CD4-positive, CD25-positive, alpha-beta regulatory T cell (primary cell): ENCODE results near the gene GUCA1C. TPM values are rescaled to one million over a fixed set of nuclear protein-coding genes. Genes with fewer than 3 reads are reported as not detected.

Experiments
- ATAC-seq, 2 donors: fragments of 150-1000 bp; cut with Tn5 transposase; one replicate each; pipeline ENCODE4 v1.10.0; 2021; ENCODE audit warnings: low read depth in 2 of 2, moderate number of reproducible peaks in 2 of 2, moderate library complexity in 1 of 2
- DNase-seq, 3 donors: peaks; one replicate each; pipeline versions ENCODE4 v3.0.0 to v3.0.0-alpha.2; 2012 to 2022; ENCODE audit warnings: mixed read lengths in 1 of 3
- H3K27ac ChIP-seq: one replicate; pipeline ENCODE4 v1.7.0; 2013; ENCODE audit warnings: mild to moderate bottlenecking, low read length; ENCODE audit not compliant: insufficient read depth, poor library complexity, severe bottlenecking
- H3K27me3 ChIP-seq: one replicate; pipeline ENCODE4 v1.7.0; 2013; ENCODE audit warnings: low read length; ENCODE audit not compliant: control insufficient read depth, insufficient read depth
- H3K36me3 ChIP-seq: one replicate; pipeline ENCODE4 v1.7.0; 2013; ENCODE audit warnings: mild to moderate bottlenecking, low read length, moderate library complexity; ENCODE audit not compliant: control insufficient read depth, insufficient read depth
- H3K4me1 ChIP-seq: 2 replicates; pipeline ENCODE4 v1.7.0; 2013; ENCODE audit warnings: mild to moderate bottlenecking, low read length; ENCODE audit not compliant: insufficient read depth, control insufficient read depth, poor library complexity, severe bottlenecking
- H3K4me3 ChIP-seq: one replicate; pipeline ENCODE4 v1.7.0; 2013; ENCODE audit warnings: low read depth, mild to moderate bottlenecking, low read length, moderate library complexity
- H3K9me3 ChIP-seq, 2 experiments: 1 replicate in 1 of 2; 2 replicates in 1 of 2; pipeline ENCODE4 v1.7.0; 2013; ENCODE audit warnings: low read length in 2 of 2, mild to moderate bottlenecking in 1 of 2, moderate library complexity in 1 of 2; ENCODE audit not compliant: control insufficient read depth in 2 of 2
- H3K27ac Mint-ChIP-seq, 3 donors: one replicate each; pipeline ENCODE4 v1.8.0; 2020 to 2022; ENCODE audit warnings: mild to moderate bottlenecking in 3 of 3, mixed read lengths in 3 of 3, moderate library complexity in 2 of 3
- H3K27me3 Mint-ChIP-seq: one replicate; pipeline ENCODE4 v1.8.0; 2022; ENCODE audit warnings: mild to moderate bottlenecking, mixed read lengths
- H3K36me3 Mint-ChIP-seq: one replicate; pipeline ENCODE4 v1.8.0; 2020; ENCODE audit warnings: mixed read lengths
- H3K4me1 Mint-ChIP-seq, 4 donors: one replicate each; pipeline ENCODE4 v1.8.0; 2020 to 2022; ENCODE audit warnings: mixed read lengths in 4 of 4, mild to moderate bottlenecking in 1 of 4
- H3K4me3 Mint-ChIP-seq, 4 donors: one replicate each; pipeline ENCODE4 v1.8.0; 2020 to 2022; ENCODE audit warnings: mild to moderate bottlenecking in 4 of 4, mixed read lengths in 4 of 4, moderate library complexity in 3 of 4
- H3K9me3 Mint-ChIP-seq, 7 donors: one replicate each; pipeline ENCODE4 v1.8.0; 2020 to 2022; ENCODE audit warnings: mixed read lengths in 7 of 7, mild to moderate bottlenecking in 3 of 7, moderate library complexity in 2 of 7
- polyA plus RNA-seq, 4 donors: library from polyadenylated mRNA; unstranded; fragments of 300-500 nt; fragmentation: Illumina TruSeq; gene quantifications; one replicate each; pipeline ENCODE4 v1.2.3, GENCODE V29; 2021
- total RNA-seq: library from RNA; stranded (reverse); gene quantifications from one replicate; pipeline ENCODE4 v1.2.3, GENCODE V29; 2022

Gene GUCA1C
- total and polyA plus RNA-seq, 5 donors from 2014 or later: not detected

GRCh38 chr3:108899530-108899929, 54.1 kb downstream of the GUCA1C start:
- H3K27me3 ChIP-seq: no peaks in the 10 kb centered on the region
- H3K9me3 ChIP-seq: no peaks in the 10 kb centered on the region
- H3K36me3 ChIP-seq: no peaks in the 10 kb centered on the region
- ATAC-seq: no peak
- DNase-seq: no peak
- Mint-ChIP-seq H3K4me1 (peaks cover 9 to 11% (median 10%) of the 10 kb centered on the region in 4 donors), H3K9me3 (peaks cover 0 to 4% (median 0%) of the 10 kb centered on the region in 7 donors), H3K27me3 (no peaks in the 10 kb centered on the region), H3K36me3 (no peaks in the 10 kb centered on the region), H3K27ac (no peak overlapping the region), H3K4me3 (no peak overlapping the region)
- no peak overlapping the region for H3K27ac ChIP-seq
- H3K4me1 ChIP-seq: peaks cover 4% of the 10 kb centered on the region
- H3K4me3 ChIP-seq: no peak overlapping the region

- Mint-ChIP-seq H3K9me3 (peaks cover 0 to 4% (median 0%) of the 10 kb centered on the region in 7 donors), H3K27me3 (no peaks in the 10 kb centered on the region), H3K4me3 (no peak overlapping the region), H3K27ac (peak overlapping the region in 1 of 3 donors; percentile 37), H3K36me3 (no peaks in the 10 kb centered on the region), H3K4me1 (peaks cover 9 to 11% (median 10%) of the 10 kb centered on the region in 4 donors)
- ATAC-seq (no peak), DNase-seq (peak in 1 of 3 donors; percentile 52)
- Histone ChIP-seq H3K27ac (no peak overlapping the region), H3K27me3 (no peaks in the 10 kb centered on the region), H3K4me3 (no peak overlapping the region), H3K4me1 (peaks cover 4% of the 10 kb centered on the region), H3K9me3 (no peaks in the 10 kb centered on the region), H3K36me3 (no peaks in the 10 kb centered on the region)
Observed at GRCh38 chr3:108897883-108898282, 55.8 kb downstream of the GUCA1C start.

GRCh38 chr3:108894981-108895380, 58.7 kb downstream of the GUCA1C start:
- DNase-seq: no peak
- no peaks in the 10 kb centered on the region for H3K9me3 ChIP-seq
- H3K27ac Mint-ChIP-seq: no peak overlapping the region
- ATAC-seq: no peak
- no peaks in the 10 kb centered on the region for H3K36me3 Mint-ChIP-seq
- no peaks in the 10 kb centered on the region for H3K36me3 ChIP-seq
- H3K27ac ChIP-seq: no peak overlapping the region
- peaks cover 0 to 4% (median 0%) of the 10 kb centered on the region in 7 donors for H3K9me3 Mint-ChIP-seq
- no peak overlapping the region for H3K4me3 Mint-ChIP-seq
- H3K4me1 ChIP-seq: peaks cover 4% of the 10 kb centered on the region
- H3K27me3 ChIP-seq: no peaks in the 10 kb centered on the region
- H3K4me1 Mint-ChIP-seq: peaks cover 4 to 9% (median 6%) of the 10 kb centered on the region in 4 donors
- H3K27me3 Mint-ChIP-seq: no peaks in the 10 kb centered on the region
- no peak overlapping the region for H3K4me3 ChIP-seq

- Mint-ChIP-seq H3K27ac (no peak overlapping the region), H3K4me1 (no peaks in the 10 kb centered on the region), H3K9me3 (peaks cover 0 to under 1% (median 0%) of the 10 kb centered on the region in 7 donors), H3K27me3 (no peaks in the 10 kb centered on the region), H3K36me3 (no peaks in the 10 kb centered on the region), H3K4me3 (no peak overlapping the region)
- ATAC-seq (no peak), DNase-seq (no peak)
- Histone ChIP-seq H3K4me3 (no peak overlapping the region), H3K9me3 (no peaks in the 10 kb centered on the region), H3K27ac (no peak overlapping the region), H3K36me3 (no peaks in the 10 kb centered on the region), H3K27me3 (no peaks in the 10 kb centered on the region), H3K4me1 (no peaks in the 10 kb centered on the region)
Observed at GRCh38 chr3:108891833-108892232, 61.8 kb downstream of the GUCA1C start.

- Histone ChIP-seq H3K27me3 (no peaks in the 10 kb centered on the region), H3K4me3 (no peak overlapping the region), H3K9me3 (no peaks in the 10 kb centered on the region), H3K36me3 (no peaks in the 10 kb centered on the region), H3K4me1 (no peaks in the 10 kb centered on the region), H3K27ac (no peak overlapping the region)
- Mint-ChIP-seq H3K36me3 (no peaks in the 10 kb centered on the region), H3K4me1 (peaks cover 0 to 11% (median 4%) of the 10 kb centered on the region in 4 donors), H3K9me3 (no peaks in the 10 kb centered on the region), H3K27ac (no peak overlapping the region), H3K4me3 (no peak overlapping the region), H3K27me3 (no peaks in the 10 kb centered on the region)
- no peak for DNase-seq
- no peak for ATAC-seq
Observed at GRCh38 chr3:108887777-108888176, 65.9 kb downstream of the GUCA1C start.

GRCh38 chr3:108887121-108887520, 66.6 kb downstream of the GUCA1C start:
- Mint-ChIP-seq H3K27ac (no peak overlapping the region), H3K4me1 (peaks cover 0 to 12% (median 4%) of the 10 kb centered on the region in 4 donors), H3K9me3 (no peaks in the 10 kb centered on the region), H3K36me3 (no peaks in the 10 kb centered on the region), H3K4me3 (no peak overlapping the region), H3K27me3 (no peaks in the 10 kb centered on the region)
- Histone ChIP-seq H3K4me1 (no peaks in the 10 kb centered on the region), H3K27ac (no peak overlapping the region), H3K27me3 (no peaks in the 10 kb centered on the region), H3K9me3 (no peaks in the 10 kb centered on the region), H3K36me3 (no peaks in the 10 kb centered on the region), H3K4me3 (no peak overlapping the region)
- no peak for DNase-seq
- no peak for ATAC-seq

- H3K4me1 Mint-ChIP-seq: peaks cover 0 to 12% (median 5%) of the 10 kb centered on the region in 4 donors
- no peaks in the 10 kb centered on the region for H3K9me3 ChIP-seq
- no peak for DNase-seq
- H3K36me3 Mint-ChIP-seq: no peaks in the 10 kb centered on the region
- peak overlapping the region in 2 of 3 donors; percentile 23 to 82 for H3K27ac Mint-ChIP-seq
- no peak overlapping the region for H3K27ac ChIP-seq
- no peaks in the 10 kb centered on the region for H3K36me3 ChIP-seq
- H3K4me1 ChIP-seq: no peaks in the 10 kb centered on the region
- no peaks in the 10 kb centered on the region for H3K9me3 Mint-ChIP-seq
- H3K27me3 Mint-ChIP-seq: no peaks in the 10 kb centered on the region
- no peak for ATAC-seq
- no peak overlapping the region for H3K4me3 Mint-ChIP-seq
- H3K4me3 ChIP-seq: no peak overlapping the region
- no peaks in the 10 kb centered on the region for H3K27me3 ChIP-seq
Observed at GRCh38 chr3:108883373-108883772, 70.3 kb downstream of the GUCA1C start.

GRCh38 chr3:108882762-108883161, 70.9 kb downstream of the GUCA1C start:
- peaks cover 0 to 12% (median 5%) of the 10 kb centered on the region in 4 donors for H3K4me1 Mint-ChIP-seq
- no peaks in the 10 kb centered on the region for H3K9me3 Mint-ChIP-seq
- no peaks in the 10 kb centered on the region for H3K27me3 Mint-ChIP-seq
- no peaks in the 10 kb centered on the region for H3K36me3 ChIP-seq
- no peak overlapping the region for H3K27ac ChIP-seq
- no peak overlapping the region for H3K4me3 ChIP-seq
- no peak overlapping the region for H3K4me3 Mint-ChIP-seq
- H3K9me3 ChIP-seq: no peaks in the 10 kb centered on the region
- ATAC-seq (no peak), DNase-seq (no peak)
- H3K4me1 ChIP-seq: no peaks in the 10 kb centered on the region
- H3K27me3 ChIP-seq: no peaks in the 10 kb centered on the region
- no peak overlapping the region for H3K27ac Mint-ChIP-seq
- no peaks in the 10 kb centered on the region for H3K36me3 Mint-ChIP-seq
